Measurements from ENCODE around the gene IGFBP1.
"Not testable (repeated sequence)": the region's sequence is repeated elsewhere in the genome, so short reads cannot be mapped to it uniquely, and the experiment has no call there.

IGFBP1 gene

GRCh38 chr7:45888185-45888992, at the start of gene IGFBP1:
Gene IGFBP1 (plus strand): TSS chr7:45888488. CDS start chr7:45888653, 165 bp downstream.
- in situ Hi-C loops (cut with HindIII; ENCODE audit: low sequenced_read_pairs) = no loop called here

GRCh38 chr7:45838852-45839251, 49.4 kb upstream of the IGFBP1 start:
- in situ Hi-C loops (cut with HindIII; ENCODE audit: low sequenced_read_pairs) = not testable (repeated sequence)

DNA sequence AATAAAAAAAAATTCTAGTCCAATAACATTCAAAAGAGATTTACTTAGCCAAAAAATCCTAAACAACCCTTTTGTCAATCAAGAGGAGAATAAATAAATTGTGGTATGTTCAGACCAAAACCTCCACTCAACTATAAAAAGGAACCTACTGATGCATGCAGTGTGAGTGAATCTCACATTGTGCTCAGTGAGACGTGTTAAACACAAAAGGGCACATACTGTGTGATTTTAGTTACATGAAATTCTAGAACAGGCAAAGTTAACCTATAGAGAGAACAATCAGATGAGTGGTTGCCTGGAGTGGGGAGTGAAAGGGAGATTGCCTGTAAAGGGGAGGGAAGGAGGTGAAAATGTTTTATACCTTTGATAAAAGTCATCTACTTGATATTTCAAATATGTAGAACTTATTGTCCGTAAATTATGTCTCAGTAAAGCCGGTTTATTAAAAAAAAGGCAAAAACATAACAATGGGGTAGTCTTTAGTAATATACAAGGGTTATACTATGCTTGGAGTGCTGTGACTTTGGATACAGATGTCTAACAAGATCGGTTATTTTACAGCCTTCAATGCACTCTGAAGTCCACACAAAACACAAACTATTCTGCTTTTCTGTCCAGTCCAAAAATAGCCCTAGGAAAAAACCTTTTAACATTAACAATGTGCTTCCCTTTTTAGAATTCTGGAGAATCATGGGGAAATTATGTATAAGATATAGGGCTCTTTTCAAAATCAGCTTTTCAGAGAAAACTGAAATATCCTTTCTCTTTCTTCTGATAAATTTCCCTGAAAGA, 46.2 kb upstream of the IGFBP1 start:
- in situ Hi-C loops (cut with HindIII; ENCODE audit: low sequenced_read_pairs) = not testable (repeated sequence)

DNA sequence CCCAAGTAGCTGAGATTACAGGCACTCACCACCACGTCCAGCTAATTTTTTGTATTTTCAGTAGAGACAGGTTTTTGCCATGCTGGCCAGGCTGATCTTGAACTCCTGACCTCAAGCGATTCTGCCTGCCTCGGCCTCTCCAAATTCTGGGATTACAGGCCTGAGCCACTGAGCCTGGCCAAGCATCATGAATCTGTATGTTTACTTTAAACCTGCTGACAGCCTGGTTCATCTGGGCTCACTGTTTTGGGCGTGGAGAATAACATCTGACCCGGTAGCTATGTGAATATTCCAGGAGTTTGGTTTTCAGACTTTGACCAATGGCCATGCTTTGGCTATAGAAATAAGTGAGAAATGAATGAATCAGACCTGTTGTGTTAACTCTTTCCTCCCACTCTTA, 41.8 kb upstream of the IGFBP1 start:
- in situ Hi-C loops (cut with HindIII; ENCODE audit: low sequenced_read_pairs) = not testable (repeated sequence)

DNA sequence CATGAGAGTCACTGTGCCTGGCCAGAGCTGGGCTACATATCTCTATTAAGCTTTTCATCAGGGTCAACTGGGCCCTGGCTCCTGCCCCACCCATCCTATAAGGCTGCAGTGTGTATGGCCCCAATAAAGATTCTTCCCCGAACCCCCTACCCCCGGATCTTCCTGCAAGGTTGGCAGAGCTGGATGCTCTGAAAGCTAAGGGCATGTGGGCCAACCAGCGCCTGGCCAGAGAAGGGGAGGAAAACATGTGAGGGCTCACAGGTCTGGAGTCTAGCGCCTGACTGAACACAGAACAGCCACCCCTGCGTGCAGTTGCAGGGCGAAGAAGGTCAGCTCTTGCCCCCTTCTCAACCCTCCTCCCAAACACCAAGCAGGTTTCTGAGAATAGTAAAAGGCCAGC, 39.6 kb upstream of the IGFBP1 start:
- in situ Hi-C loops (cut with HindIII; ENCODE audit: low sequenced_read_pairs) = not testable (repeated sequence)

GRCh38 chr7:45852984-45853383, 35.3 kb upstream of the IGFBP1 start:
- in situ Hi-C loops (cut with HindIII; ENCODE audit: low sequenced_read_pairs) = not testable (repeated sequence)

DNA sequence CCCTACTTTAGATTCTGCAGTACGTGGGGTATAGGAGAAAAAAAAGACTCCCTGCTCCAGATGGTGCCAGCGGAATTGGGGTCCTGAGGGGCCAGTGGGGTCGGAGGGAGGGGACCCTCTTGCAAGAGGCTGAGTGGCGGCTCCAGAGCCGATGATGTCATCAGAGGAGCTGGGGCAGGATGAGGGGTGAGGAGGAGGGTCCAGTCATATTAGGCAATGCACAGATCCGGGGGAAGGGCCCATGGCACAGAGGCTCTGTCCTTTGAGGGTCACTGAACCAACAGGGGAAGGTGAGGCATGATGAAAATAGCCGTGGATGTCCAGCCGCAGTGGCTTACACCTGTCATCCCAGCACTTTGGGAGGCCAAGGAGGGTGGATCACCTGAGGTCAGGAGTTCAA, 34.8 kb upstream of the IGFBP1 start:
- in situ Hi-C loops (cut with HindIII; ENCODE audit: low sequenced_read_pairs) = not testable (repeated sequence)

GRCh38 chr7:45855680-45856079, 32.6 kb upstream of the IGFBP1 start:
- in situ Hi-C loops (cut with HindIII; ENCODE audit: low sequenced_read_pairs) = not testable (repeated sequence)

DNA sequence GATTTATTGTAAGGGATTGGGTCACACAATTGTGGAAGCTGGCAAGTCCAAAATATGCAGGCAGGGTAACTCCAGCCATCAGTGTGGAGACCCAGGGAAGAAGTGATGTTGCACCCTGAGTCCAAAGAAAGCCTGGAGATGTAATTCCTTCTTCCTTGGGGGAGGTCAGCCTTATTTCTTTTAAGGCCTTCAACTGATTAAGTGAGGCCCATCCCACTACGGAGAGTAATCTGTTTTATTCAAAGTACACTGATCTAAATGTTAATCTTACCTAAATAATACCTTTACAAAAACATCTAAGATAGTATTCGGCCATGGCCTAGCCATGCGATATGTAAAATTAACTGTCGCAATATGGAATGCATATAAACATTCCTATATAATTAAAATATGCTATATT, 31.4 kb upstream of the IGFBP1 start:
- in situ Hi-C loops (cut with HindIII; ENCODE audit: low sequenced_read_pairs) = not testable (repeated sequence)

GRCh38 chr7:45863715-45864114, 24.6 kb upstream of the IGFBP1 start:
- in situ Hi-C loops (cut with HindIII; ENCODE audit: low sequenced_read_pairs) = no loop called here

GRCh38 chr7:45865594-45866410, 22.5 kb upstream of the IGFBP1 start:
- in situ Hi-C loops (cut with HindIII; ENCODE audit: low sequenced_read_pairs) = no loop called here

DNA sequence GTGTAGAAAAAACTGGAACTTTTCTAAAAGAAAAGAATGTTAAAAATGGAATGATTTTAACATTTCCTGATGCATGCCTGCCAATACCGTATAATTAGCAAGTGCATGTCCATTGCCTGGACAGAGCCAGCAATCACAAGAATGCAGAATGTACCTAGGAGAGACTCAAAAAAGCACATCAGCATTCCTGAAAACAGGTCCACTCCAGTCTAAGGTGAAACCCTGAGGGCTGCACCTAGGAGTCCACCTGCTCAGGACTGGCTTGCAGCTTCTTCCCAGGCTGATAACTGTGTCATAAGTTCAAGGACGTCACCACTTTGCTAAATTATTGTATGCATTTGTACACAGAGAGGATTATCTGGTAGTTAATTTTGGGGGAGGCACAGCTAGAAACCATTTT, 20.8 kb upstream of the IGFBP1 start:
- in situ Hi-C loops (cut with HindIII; ENCODE audit: low sequenced_read_pairs) = no loop called here

- in situ Hi-C loops (cut with HindIII; ENCODE audit: low sequenced_read_pairs) = no loop called here
Measured at GRCh38 chr7:45869426-45869825, 18.9 kb upstream of the IGFBP1 start.

GRCh38 chr7:45872116-45873034, 15.9 kb upstream of the IGFBP1 start:
- in situ Hi-C loops (cut with HindIII; ENCODE audit: low sequenced_read_pairs) = no loop called here

DNA sequence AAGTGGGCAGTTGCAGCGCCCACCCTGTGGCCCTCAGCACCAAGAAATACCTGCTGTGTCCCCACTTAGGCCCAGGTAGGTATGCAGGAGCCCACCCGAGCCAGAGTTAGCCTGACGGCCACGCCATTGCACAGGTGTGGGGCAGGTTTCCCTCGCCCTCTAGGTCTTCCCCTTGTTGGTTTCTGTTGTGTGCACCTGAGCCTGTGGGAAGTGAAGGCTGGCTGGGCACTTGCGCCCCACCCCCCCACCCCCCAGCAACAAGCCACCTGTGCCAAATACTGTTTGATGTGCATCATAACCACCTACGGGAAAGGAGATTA, 15.3 kb upstream of the IGFBP1 start, which contains the start of gene CCDC201:
TSS of gene CCDC201 (minus strand) at position 48 of the 320 bp plus-strand sequence. CDS start 75 bp downstream, outside the sequence.
- in situ Hi-C loops (cut with HindIII; ENCODE audit: low sequenced_read_pairs) = no loop called here

GRCh38 chr7:45873355-45873754, 14.9 kb upstream of the IGFBP1 start:
- in situ Hi-C loops (cut with HindIII; ENCODE audit: low sequenced_read_pairs) = no loop called here

- in situ Hi-C loops (cut with HindIII; ENCODE audit: low sequenced_read_pairs) = no loop called here
Measured at GRCh38 chr7:45874408-45875131, 13.7 kb upstream of the IGFBP1 start.

DNA sequence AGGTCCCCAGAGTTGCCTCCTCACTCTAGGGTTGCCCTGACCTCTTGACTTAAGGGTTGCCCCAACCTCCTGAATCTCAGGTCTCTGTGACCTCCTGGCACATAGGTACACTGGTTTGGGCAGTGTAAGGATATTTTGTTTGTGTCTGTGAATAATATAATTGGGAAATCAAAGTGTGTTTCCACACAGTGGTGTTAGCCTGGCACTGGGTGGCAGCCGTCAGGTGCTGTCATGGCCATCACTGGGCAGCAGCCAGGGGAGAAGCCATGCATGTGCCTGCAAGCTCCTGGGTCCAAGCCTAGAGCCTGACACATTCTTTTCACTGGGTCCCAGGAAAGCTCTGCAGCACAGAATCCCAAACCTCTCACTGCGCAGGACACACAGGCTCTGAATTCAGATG, 11.8 kb upstream of the IGFBP1 start:
- in situ Hi-C loops (cut with HindIII; ENCODE audit: low sequenced_read_pairs) = no loop called here

DNA sequence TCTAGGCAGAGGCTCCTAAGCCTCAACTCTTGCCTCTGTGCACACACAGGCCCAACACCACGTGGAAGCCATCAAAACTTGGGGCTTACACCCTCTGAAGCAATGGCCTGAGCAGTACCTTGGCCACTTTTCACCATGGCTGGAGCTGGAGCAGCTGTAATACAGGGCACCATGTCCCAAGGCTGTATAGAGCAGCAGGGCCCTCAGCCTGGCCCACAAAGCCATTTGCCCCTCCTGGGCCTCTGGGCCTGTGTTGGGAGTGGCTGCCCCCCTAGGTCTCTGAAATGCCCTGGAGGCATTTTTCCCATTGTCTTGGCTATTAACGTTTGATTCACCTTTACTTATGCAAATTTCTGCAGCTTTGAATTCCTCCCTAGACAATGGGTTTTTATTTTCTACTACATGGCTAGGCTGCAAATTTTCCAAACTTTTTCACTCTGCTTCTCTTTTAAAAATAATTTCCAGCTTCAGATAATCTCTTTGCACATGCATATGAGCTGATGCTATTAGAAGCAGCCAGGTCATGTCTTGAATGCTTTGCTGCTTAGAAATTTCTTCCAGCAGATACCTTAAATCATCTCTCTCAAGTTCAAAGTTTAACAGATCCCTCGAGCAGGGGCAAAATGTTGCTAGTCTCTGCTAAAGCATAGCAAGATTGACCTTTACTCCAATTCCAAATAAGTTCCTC, 9.7 kb upstream of the IGFBP1 start:
- in situ Hi-C loops (cut with HindIII; ENCODE audit: low sequenced_read_pairs) = no loop called here

Data from DLD1 (cell line).